ENCODE data around the gene CKM.

DNA sequence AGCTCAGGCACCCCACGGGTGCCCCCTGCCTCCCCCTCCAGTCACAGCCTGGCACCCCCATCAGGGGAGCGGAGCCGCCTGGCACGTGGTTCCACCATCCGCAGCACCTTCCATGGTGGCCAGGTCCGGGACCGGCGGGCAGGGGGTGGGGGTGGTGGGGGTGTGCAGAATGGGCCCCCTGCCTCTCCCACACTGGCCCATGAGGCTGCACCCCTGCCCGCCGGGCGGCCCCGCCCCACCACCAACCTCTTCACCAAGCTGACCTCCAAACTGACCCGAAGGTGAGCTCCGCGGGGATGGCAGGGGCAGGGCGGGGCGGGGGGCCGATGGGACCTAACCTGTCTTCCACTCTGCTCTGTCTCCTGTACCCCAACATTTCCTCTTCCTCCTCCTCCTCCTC, 25.0 kb downstream of the CKM start:
- no peak for TF ChIP-seq POLR2AphosphoS5 (IDR thresholded peaks at IDR 0.05)
- TF ChIP-seq CTCF (IDR thresholded peaks at IDR 0.05) = no peak
- TF ChIP-seq POLR2A (IDR thresholded peaks at IDR 0.05) = no peak
- no peak for TF ChIP-seq EP300 (IDR thresholded peaks at IDR 0.05)

Measured in sigmoid colon (tissue), 4 donors.